ENCODE data around the gene UVRAG. TPM values are rescaled to one million over a fixed set of nuclear protein-coding genes. Genes with fewer than 3 reads are reported as not detected.

UVRAG gene
- total RNA-seq, 6 donors from 2014 or later: 23.3 to 72.3 (median 28.5) TPM

- Histone ChIP-seq H3K27me3 (no peaks in the 10 kb centered on the region), H3K27ac (no peak overlapping the region), H3K9me3 (no peaks in the 10 kb centered on the region), H3K4me3 (no peak overlapping the region), H3K36me3 (no peaks in the 10 kb centered on the region), H3K4me1 (peaks cover 0 to 7% (median 6%) of the 10 kb centered on the region in 4 donors)
- no peak for TF ChIP-seq POLR2AphosphoS5 (IDR thresholded peaks at IDR 0.05)
- no peak for TF ChIP-seq EP300 (IDR thresholded peaks at IDR 0.05)
- no peak for TF ChIP-seq POLR2A (IDR thresholded peaks at IDR 0.05)
- TF ChIP-seq CTCF (IDR thresholded peaks at IDR 0.05): no peak
- ATAC-seq (ENCODE audit: low FRiP score in 2 of 2) (no peak), DNase-seq (no peak)
- WGBS, 2 donors: 94 to 96% methylated on average over 6 of the region's 6 CpGs
Measured at GRCh38 chr11:76087749-76088148, 272.7 kb downstream of the UVRAG start.

- ATAC-seq (ENCODE audit: low FRiP score in 2 of 2) (no peak), DNase-seq (no peak)
- WGBS, 2 donors: 76 to 88% methylated on average over 3 of the region's 3 CpGs
- TF ChIP-seq CTCF (IDR thresholded peaks at IDR 0.05): no peak
- no peak for TF ChIP-seq POLR2A (IDR thresholded peaks at IDR 0.05)
- no peak for TF ChIP-seq POLR2AphosphoS5 (IDR thresholded peaks at IDR 0.05)
- TF ChIP-seq EP300 (IDR thresholded peaks at IDR 0.05): no peak
- Histone ChIP-seq H3K36me3 (no peaks in the 10 kb centered on the region), H3K4me1 (peaks cover 0 to 5% (median 3%) of the 10 kb centered on the region in 4 donors), H3K27me3 (no peaks in the 10 kb centered on the region), H3K9me3 (no peaks in the 10 kb centered on the region), H3K4me3 (no peak overlapping the region), H3K27ac (no peak overlapping the region)
Measured at GRCh38 chr11:76088511-76088910, 273.5 kb downstream of the UVRAG start.

DNA sequence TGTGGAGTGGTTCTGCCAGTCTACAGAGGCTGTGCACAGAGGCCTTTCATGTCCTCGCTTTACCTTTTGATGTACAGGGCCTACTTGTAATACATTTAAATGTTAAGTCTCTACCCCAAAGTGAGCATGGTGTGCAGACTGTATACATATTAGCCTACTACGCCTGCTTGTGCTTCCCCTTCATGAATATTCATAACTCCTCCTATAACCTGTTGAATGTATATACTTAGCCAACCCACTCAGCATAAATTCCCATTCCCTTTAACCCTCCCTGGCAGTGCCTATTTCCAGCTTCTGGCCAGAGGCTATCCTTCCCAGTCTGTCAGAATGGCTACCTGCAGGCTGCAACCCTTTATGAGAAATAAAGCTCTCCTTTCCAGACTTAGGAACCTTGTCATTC is 275.2 kb downstream of the UVRAG start:
- H3K27ac ChIP-seq: no peak overlapping the region
- WGBS, 2 donors: 97 to 100% methylated on average over 2 of the region's 2 CpGs
- DNase-seq (no peak), ATAC-seq (ENCODE audit: low FRiP score in 2 of 2) (no peak)
- no peak overlapping the region for H3K4me3 ChIP-seq
- no peaks in the 10 kb centered on the region for H3K36me3 ChIP-seq
- no peaks in the 10 kb centered on the region for H3K9me3 ChIP-seq
- no peaks in the 10 kb centered on the region for H3K4me1 ChIP-seq
- H3K27me3 ChIP-seq: no peaks in the 10 kb centered on the region
- TF ChIP-seq POLR2AphosphoS5 (IDR thresholded peaks at IDR 0.05) (no peak), CTCF (IDR thresholded peaks at IDR 0.05) (no peak), EP300 (IDR thresholded peaks at IDR 0.05) (no peak), POLR2A (IDR thresholded peaks at IDR 0.05) (no peak)

DNA sequence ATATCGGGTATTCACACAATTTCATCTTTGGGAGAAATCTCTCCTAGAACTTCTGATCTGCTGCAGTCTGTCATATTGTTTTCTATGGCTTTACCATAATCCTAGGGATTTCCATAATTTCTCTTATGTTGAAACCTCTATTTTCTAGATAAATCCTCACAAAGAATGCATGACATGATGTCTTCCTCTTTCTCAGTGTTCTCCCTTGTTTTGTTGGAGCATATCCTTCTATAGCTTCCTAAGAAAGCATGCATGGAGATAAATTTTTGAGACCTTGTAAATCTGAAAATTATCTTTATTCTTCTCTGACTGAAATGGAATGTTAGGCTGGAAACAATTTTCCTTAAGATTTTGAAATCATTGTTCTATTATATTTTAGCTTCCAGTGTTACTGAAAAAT is 275.8 kb downstream of the UVRAG start:
- Histone ChIP-seq H3K27me3 (no peaks in the 10 kb centered on the region), H3K36me3 (no peaks in the 10 kb centered on the region), H3K27ac (no peak overlapping the region), H3K4me3 (no peak overlapping the region), H3K4me1 (no peaks in the 10 kb centered on the region), H3K9me3 (no peaks in the 10 kb centered on the region)
- no peak for ATAC-seq (ENCODE audit: low FRiP score in 2 of 2)
- TF ChIP-seq POLR2A (IDR thresholded peaks at IDR 0.05) (no peak), POLR2AphosphoS5 (IDR thresholded peaks at IDR 0.05) (no peak), CTCF (IDR thresholded peaks at IDR 0.05) (no peak), EP300 (IDR thresholded peaks at IDR 0.05) (no peak)
- WGBS, 2 donors: 100% methylated on average over 1 of the region's 1 CpG
- no peak for DNase-seq

DNA sequence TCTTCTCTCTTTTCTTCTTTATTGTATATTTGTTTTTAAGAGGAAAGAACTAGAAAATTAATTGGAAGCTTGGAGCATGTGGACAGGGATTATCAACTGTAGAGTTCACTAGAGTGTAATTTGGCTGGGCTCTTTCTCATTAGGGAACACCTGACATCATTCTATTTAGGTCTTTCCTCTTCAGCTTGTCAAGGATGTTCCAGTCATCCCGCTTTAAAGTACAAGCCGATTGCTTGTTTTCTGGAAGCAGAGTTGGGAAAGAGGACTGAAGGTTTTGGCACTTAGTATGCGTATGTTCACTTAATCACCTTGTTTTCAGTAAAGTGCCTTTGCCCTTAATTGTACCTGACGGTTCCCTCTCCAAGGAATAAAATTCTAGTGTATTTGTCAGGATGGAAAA is 279.7 kb downstream of the UVRAG start:
- DNase-seq: no peak
- 87 to 98% methylated on average over 4 of the region's 4 CpGs for WGBS, 2 donors
- H3K4me1 ChIP-seq: no peaks in the 10 kb centered on the region

More for the DNA sequence above, 279.7 kb downstream of the UVRAG start:
- Histone ChIP-seq H3K9me3 (no peaks in the 10 kb centered on the region), H3K27ac (no peak overlapping the region), H3K4me3 (no peak overlapping the region), H3K36me3 (no peaks in the 10 kb centered on the region), H3K27me3 (no peaks in the 10 kb centered on the region)
- TF ChIP-seq POLR2AphosphoS5 (IDR thresholded peaks at IDR 0.05): no peak
- TF ChIP-seq POLR2A (IDR thresholded peaks at IDR 0.05): no peak
- no peak for TF ChIP-seq CTCF (IDR thresholded peaks at IDR 0.05)
- no peak for TF ChIP-seq EP300 (IDR thresholded peaks at IDR 0.05)
- no peak for ATAC-seq (ENCODE audit: low FRiP score in 2 of 2)

All from upper lobe of left lung (tissue), 6 donors.